IMR-90 (cell line): ENCODE measurements around the gene LCP1. TPM values are rescaled to one million over a fixed set of nuclear protein-coding genes. Genes with fewer than 3 reads are reported as not detected.

Experiments used
- ATAC-seq: fragments of 200-7000 bp; cut with Tn5 transposase; 2 replicates; pipeline ENCODE4 v1.9.1; 2020; ENCODE audit warnings: low read depth, mild to moderate bottlenecking, moderate library complexity
- BruUV-seq: library from RNA; stranded (reverse); fragments of 400-500 nt; replicated peaks from 2 replicates; lab custom pipeline; 2021; lab: Mats Ljungman, UMichigan
- CTCF ChIA-PET: fragments of 300-600 bp; formaldehyde crosslinking; extraction: SDS; loops from one replicate; lab custom pipeline; 2021; ENCODE audit warnings: antibody characterized with exemption; lab: Yijun Ruan, JAX
- POLR2A ChIA-PET: fragments of 300-600 bp; sonication (Branson Sonifier 250); formaldehyde crosslinking; loops from one replicate; lab custom pipeline; 2022; ENCODE audit warnings: antibody characterized with exemption; ENCODE audit not compliant: unreplicated experiment; lab: Charles Lee
- DNase-seq: peaks from one replicate; pipeline ENCODE4 v3.0.0; 2013
- H2AFZ ChIP-seq: replicated peaks from 2 replicates; pipeline ENCODE3; 2013; ENCODE audit warnings: low read length, mild to moderate bottlenecking; ENCODE audit not compliant: poor library complexity
- H2AK5ac ChIP-seq: 2 replicates; pipeline ENCODE4 v1.6.1; 2013; ENCODE audit warnings: low read depth, low read length, inconsistent platforms
- H2AK9ac ChIP-seq: replicated peaks from 2 replicates; pipeline ENCODE3; 2013; ENCODE audit warnings: mild to moderate bottlenecking, low read depth, low read length, moderate library complexity; ENCODE audit not compliant: poor library complexity
- H2BK120ac ChIP-seq: 2 replicates; pipeline ENCODE4 v1.6.1; 2013; ENCODE audit warnings: low read depth, low read length, inconsistent platforms
- H2BK15ac ChIP-seq: 3 replicates; pipeline ENCODE4 v1.6.1; 2013; ENCODE audit warnings: low read depth, low read length, inconsistent platforms
- H2BK20ac ChIP-seq: 2 replicates; pipeline ENCODE4 v1.6.1; 2013; ENCODE audit warnings: low read depth, mild to moderate bottlenecking, inconsistent platforms, low read length, moderate library complexity
- H2BK5ac ChIP-seq: 2 replicates; pipeline ENCODE4 v1.6.1; 2013; ENCODE audit warnings: mild to moderate bottlenecking, low read depth, low read length, inconsistent platforms; ENCODE audit not compliant: poor library complexity, severe bottlenecking
- H3K14ac ChIP-seq: replicated peaks from 2 replicates; pipeline ENCODE4 v1.6.1; 2013; ENCODE audit warnings: low read depth, low read length, inconsistent platforms
- H3K18ac ChIP-seq: 2 replicates; pipeline ENCODE4 v1.6.1; 2013; ENCODE audit warnings: low read depth, low read length, control low read depth
- H3K23ac ChIP-seq: 2 replicates; pipeline ENCODE4 v1.6.1; 2013; ENCODE audit warnings: low read depth, low read length, inconsistent platforms
- H3K27ac ChIP-seq: 2 replicates; pipeline ENCODE4 v1.5.1; 2013; ENCODE audit warnings: mild to moderate bottlenecking, control low read depth, low read length; ENCODE audit not compliant: insufficient read depth
- H3K27me3 ChIP-seq: 2 replicates; pipeline ENCODE4 v1.6.1; 2013; ENCODE audit warnings: low read length; ENCODE audit not compliant: control insufficient read depth, insufficient read depth
- H3K36me3 ChIP-seq: 2 replicates; pipeline ENCODE4 v1.6.1; 2013; ENCODE audit warnings: low read length, mixed read lengths; ENCODE audit not compliant: control insufficient read depth, insufficient read depth
- H3K4ac ChIP-seq: 2 replicates; pipeline ENCODE4 v1.6.1; 2013; ENCODE audit warnings: low read depth, low read length, inconsistent platforms
- H3K4me1 ChIP-seq: 2 replicates; pipeline ENCODE4 v1.6.1; 2013; ENCODE audit warnings: low read length, mixed read lengths; ENCODE audit not compliant: control insufficient read depth, insufficient read depth
- H3K4me2 ChIP-seq: 2 replicates; pipeline ENCODE4 v1.6.1; 2013; ENCODE audit warnings: low read depth, mild to moderate bottlenecking, control low read depth, low read length, moderate library complexity
- H3K4me3 ChIP-seq: 2 replicates; pipeline ENCODE4 v1.5.1; 2013; ENCODE audit warnings: low read depth, mild to moderate bottlenecking, control low read depth, low read length, moderate library complexity; ENCODE audit not compliant: insufficient read depth
- H3K56ac ChIP-seq: 2 replicates; pipeline ENCODE4 v1.6.1; 2013; ENCODE audit warnings: low read length, inconsistent platforms; ENCODE audit not compliant: insufficient read depth; ENCODE audit errors: extremely low read depth
- H3K79me1 ChIP-seq, 2 experiments: 2 replicates each; pipeline ENCODE4 v1.6.1; 2013; ENCODE audit warnings: low read length in 2 of 2, inconsistent platforms in 1 of 2, low read depth in 1 of 2
- H3K9ac ChIP-seq: 2 replicates; pipeline ENCODE4 v1.6.1; 2013; ENCODE audit warnings: low read depth, low read length, control low read depth
- H3K9me1 ChIP-seq: 2 replicates; pipeline ENCODE4 v1.6.1; 2013; ENCODE audit warnings: low read length, inconsistent platforms; ENCODE audit not compliant: insufficient read depth
- H3K9me3 ChIP-seq: 2 replicates; pipeline ENCODE4 v1.6.1; 2013; ENCODE audit warnings: low read length; ENCODE audit not compliant: control insufficient read depth, insufficient read depth
- H4K20me1 ChIP-seq: 2 replicates; pipeline ENCODE4 v1.6.1; 2013; ENCODE audit warnings: low read length, inconsistent platforms; ENCODE audit not compliant: insufficient read depth
- H4K5ac ChIP-seq: 2 replicates; pipeline ENCODE4 v1.6.1; 2013; ENCODE audit warnings: mild to moderate bottlenecking, low read depth, low read length, control low read depth
- H4K8ac ChIP-seq, 2 experiments: 2 replicates each; pipeline ENCODE4 v1.6.1; 2013; ENCODE audit warnings: low read depth in 2 of 2, low read length in 2 of 2, control low read depth in 1 of 2, inconsistent platforms in 1 of 2
- H4K91ac ChIP-seq: 2 replicates; pipeline ENCODE4 v1.6.1; 2013; ENCODE audit warnings: low read depth, low read length, inconsistent platforms; ENCODE audit not compliant: insufficient read depth
- CEBPB ChIP-seq: IDR thresholded peaks from 2 replicates; pipeline ENCODE4 v1.6.1; 2012; ENCODE audit warnings: low read depth, low read length, improper control_type of control experiment
- CTCF ChIP-seq: conservative IDR thresholded peaks from 2 replicates; pipeline ENCODE4 v1.5.1; 2012; ENCODE audit warnings: mild to moderate bottlenecking, low read depth, low read length, improper control_type of control experiment
- FOS ChIP-seq: fragments of 150-350 bp; IDR thresholded peaks from 2 replicates; pipeline ENCODE4 v1.6.1; 2016; ENCODE audit warnings: low read depth, low read length
- MAFK ChIP-seq: IDR thresholded peaks from 2 replicates; pipeline ENCODE4 v1.6.1; 2012; ENCODE audit warnings: low read depth, low read length, improper control_type of control experiment
- MAZ ChIP-seq: IDR thresholded peaks from 2 replicates; pipeline ENCODE4 v1.6.1; 2012; ENCODE audit warnings: low read depth, mild to moderate bottlenecking, low read length, improper control_type of control experiment, moderate library complexity, borderline replicate concordance
- MXI1 ChIP-seq: IDR thresholded peaks from 2 replicates; pipeline ENCODE4 v1.6.1; 2012; ENCODE audit warnings: low read depth, mild to moderate bottlenecking, low read length, moderate library complexity, borderline replicate concordance
- NFE2L2 ChIP-seq: fragments of 150-350 bp; IDR thresholded peaks from 2 replicates; pipeline ENCODE4 v1.6.1; 2016; ENCODE audit warnings: low read depth, mild to moderate bottlenecking, low read length
- POLR2A ChIP-seq: IDR thresholded peaks from 2 replicates; pipeline ENCODE4 v1.6.1; 2012; ENCODE audit warnings: mild to moderate bottlenecking, low read depth, low read length
- RAD21 ChIP-seq: IDR thresholded peaks from 2 replicates; pipeline ENCODE4 v1.6.1; 2012; ENCODE audit warnings: low read length, improper control_type of control experiment
- RFX5 ChIP-seq: IDR thresholded peaks from 2 replicates; pipeline ENCODE4 v1.8.0; 2012; ENCODE audit warnings: low read depth, mild to moderate bottlenecking, low read length, moderate library complexity
- SMC3 ChIP-seq: fragments of 150-350 bp; IDR thresholded peaks from 2 replicates; pipeline ENCODE4 v1.6.1; 2016; ENCODE audit warnings: low read depth, mild to moderate bottlenecking, antibody characterized with exemption, low read length, moderate library complexity
- USF2 ChIP-seq: fragments of 150-350 bp; IDR thresholded peaks from 2 replicates; pipeline ENCODE4 v1.6.1; 2017; ENCODE audit warnings: mild to moderate bottlenecking, antibody characterized with exemption, low read length, low read depth
- WGBS, 2 experiments: methylation state at CpG; one replicate each; pipeline versions ENCODE4 v1.1.5 to v1.1.7; 2013; ENCODE audit warnings: missing lambda C conversion rate in 2 of 2; ENCODE audit not compliant: insufficient read length in 1 of 2; ENCODE audit errors: extremely low coverage in 2 of 2; 5-methylcytosine and 5-hydroxymethylcytosine counted together
- dilution Hi-C: fragments of 300-500 bp; cut with HindIII; formaldehyde crosslinking; loops from one replicate; pipeline ENCODE4 v1.14.3; 2018; ENCODE audit warnings: low sequenced_read_pairs; ENCODE audit not compliant: unreplicated experiment
- in situ Hi-C: fragments of 300-500 bp; cut with MboI; formaldehyde crosslinking; loops from 3 replicates; pipeline ENCODE4 v1.14.3; 2019; ENCODE audit warnings: low sequenced_read_pairs, inconsistent platforms, mixed read lengths
- intact Hi-C: fragments of 100-400 bp; cut with micrococcal nuclease; formaldehyde crosslinking; loops from 2 replicates; pipeline ENCODE4 v1.10.0; 2022
- polyA plus RNA-seq, 3 experiments: library from polyadenylated mRNA; depleted of rRNA; stranded (reverse); fragments of >200 nt; gene quantifications; 2 replicates each; pipeline ENCODE4 v1.2.3, GENCODE V29; 2012; ENCODE audit warnings: low replicate concordance in 1 of 3
- total RNA-seq: library from RNA; depleted of rRNA; stranded (reverse); fragments of >200 nt; gene quantifications from 2 replicates; pipeline ENCODE4 v1.2.3, GENCODE V29; 2012
- TF ChIP-seq, protein P1 (sequence below): fragments of 150-350 bp; IDR thresholded peaks from 2 replicates; pipeline ENCODE4 v1.6.1; 2016; ENCODE audit warnings: low read depth, mild to moderate bottlenecking, low read length, moderate library complexity, borderline replicate concordance

LCP1 gene
- total and polyA plus RNA-seq, 2 of the 4 experiments (the other 2 are of a cell fraction), result not detected

DNA sequence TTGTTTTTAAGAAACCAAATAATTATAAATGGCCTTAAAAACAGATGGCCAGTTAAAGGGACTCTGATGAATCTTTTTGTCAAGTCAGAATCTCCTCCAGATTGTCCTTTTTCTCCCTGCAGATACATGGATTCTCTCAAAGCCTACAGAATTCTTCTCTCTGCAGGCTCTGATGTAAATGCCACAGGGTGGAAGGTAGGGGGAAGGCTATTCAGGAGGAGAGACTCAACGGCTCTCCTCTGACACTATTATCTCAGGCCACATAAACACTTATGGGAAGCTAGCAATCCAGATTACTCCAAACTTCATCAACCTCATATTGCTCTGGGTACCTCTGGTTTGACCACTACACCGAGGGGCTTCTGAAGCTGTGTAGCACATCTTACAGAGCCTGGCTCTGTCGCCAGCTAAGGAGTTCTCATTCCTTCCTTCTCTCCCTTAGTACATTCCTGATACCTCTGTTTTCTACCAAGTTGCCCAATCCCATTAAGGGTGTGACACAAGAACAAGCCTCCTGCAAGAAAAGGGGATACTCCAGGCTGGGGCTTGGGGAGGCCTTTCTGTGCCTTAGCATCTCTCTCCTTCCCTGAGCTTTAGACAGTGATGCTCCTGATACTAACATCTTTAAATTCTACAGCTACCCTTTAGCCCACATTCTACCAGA lies 14.9 kb downstream of the LCP1 start:
- TF ChIP-seq FOS, result no peak
- no peak for TF ChIP-seq MAFK
- no peak for TF ChIP-seq SMC3
- no peak for TF ChIP-seq RFX5
- TF ChIP-seq MXI1, result no peak
- no peak for TF ChIP-seq POLR2A
- TF ChIP-seq NFE2L2, result no peak
- no peak for TF ChIP-seq CTCF
- TF ChIP-seq, protein P1, sequence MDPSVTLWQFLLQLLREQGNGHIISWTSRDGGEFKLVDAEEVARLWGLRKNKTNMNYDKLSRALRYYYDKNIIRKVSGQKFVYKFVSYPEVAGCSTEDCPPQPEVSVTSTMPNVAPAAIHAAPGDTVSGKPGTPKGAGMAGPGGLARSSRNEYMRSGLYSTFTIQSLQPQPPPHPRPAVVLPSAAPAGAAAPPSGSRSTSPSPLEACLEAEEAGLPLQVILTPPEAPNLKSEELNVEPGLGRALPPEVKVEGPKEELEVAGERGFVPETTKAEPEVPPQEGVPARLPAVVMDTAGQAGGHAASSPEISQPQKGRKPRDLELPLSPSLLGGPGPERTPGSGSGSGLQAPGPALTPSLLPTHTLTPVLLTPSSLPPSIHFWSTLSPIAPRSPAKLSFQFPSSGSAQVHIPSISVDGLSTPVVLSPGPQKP, result no peak
- no peak for TF ChIP-seq MAZ
- no peak for TF ChIP-seq CEBPB
- no peak for TF ChIP-seq RAD21
- TF ChIP-seq USF2, result no peak
- no CpG with 5 or more reads among the region's 3 CpGs for WGBS, 2 experiments
- H2BK5ac ChIP-seq, result no peak overlapping the region
- DNase-seq (no peak), ATAC-seq (no peak)
- no peak overlapping the region for H2AK5ac ChIP-seq
- no peak overlapping the region for H3K14ac ChIP-seq
- no peak overlapping the region for H2BK120ac ChIP-seq
- no peaks in the 10 kb centered on the region for H3K9me1 ChIP-seq
- H3K27me3 ChIP-seq, result no peaks in the 10 kb centered on the region; the same call in none of the 2 replicates
- no peak overlapping the region for H3K23ac ChIP-seq
- no peak overlapping the region for H3K4me3 ChIP-seq
- BruUV-seq, result no TSS peak
- H3K56ac ChIP-seq, result no peak overlapping the region
- H3K27ac ChIP-seq, result no peak overlapping the region
- no peak overlapping the region for H2AK9ac ChIP-seq
- H3K9me3 ChIP-seq, result no peaks in the 10 kb centered on the region
- H2AFZ ChIP-seq, result no peak overlapping the region
- no peaks in the 10 kb centered on the region for H3K79me1 ChIP-seq
- dilution Hi-C loops (no loop called here), in situ Hi-C loops (no loop called here), intact Hi-C loops (no loop called here)
- no peak overlapping the region for H3K4ac ChIP-seq
- H3K4me2 ChIP-seq, result no peak overlapping the region
- H3K36me3 ChIP-seq, result no peaks in the 10 kb centered on the region
- no peak overlapping the region for H2BK20ac ChIP-seq
- H3K4me1 ChIP-seq, result no peaks in the 10 kb centered on the region
- H3K18ac ChIP-seq, result no peak overlapping the region
- no peaks in the 10 kb centered on the region for H4K20me1 ChIP-seq
- no peak overlapping the region for H4K5ac ChIP-seq
- no peak overlapping the region for H4K8ac ChIP-seq
- H2BK15ac ChIP-seq, result no peak overlapping the region
- H4K91ac ChIP-seq, result no peak overlapping the region
- H3K9ac ChIP-seq, result no peak overlapping the region
- ChIA-PET POLR2A (no interaction called here), CTCF (no interaction called here)
